NCI-H446 (cell line): ENCODE measurements around the gene TBC1D9.

ENCODE experiments used
- DNase-seq, 2 experiments: peaks; one replicate each; lab custom pipeline; 2025; lab: John Stamatoyannopoulos, UW

Gene TBC1D9

DNA sequence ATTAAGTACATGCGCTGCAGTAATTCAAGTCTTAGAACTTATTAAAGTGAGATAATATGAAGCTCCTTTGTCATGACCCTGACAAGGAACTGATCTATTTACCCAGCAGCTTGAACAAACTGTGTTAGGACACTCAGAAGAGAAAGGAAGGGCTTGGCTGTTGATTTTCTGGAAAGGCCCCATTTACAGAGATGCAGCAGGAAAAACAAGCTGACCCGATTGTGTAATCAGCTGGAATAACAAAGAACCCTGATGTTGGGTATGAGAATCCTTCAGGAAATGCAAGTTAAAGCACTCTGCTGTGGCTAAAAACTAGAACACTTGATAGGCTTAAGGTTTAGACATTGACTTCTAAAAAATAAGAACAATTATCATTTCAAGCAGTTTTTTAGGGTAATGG is 64.8 kb downstream of the TBC1D9 start:
- no peak for DNase-seq

DNA sequence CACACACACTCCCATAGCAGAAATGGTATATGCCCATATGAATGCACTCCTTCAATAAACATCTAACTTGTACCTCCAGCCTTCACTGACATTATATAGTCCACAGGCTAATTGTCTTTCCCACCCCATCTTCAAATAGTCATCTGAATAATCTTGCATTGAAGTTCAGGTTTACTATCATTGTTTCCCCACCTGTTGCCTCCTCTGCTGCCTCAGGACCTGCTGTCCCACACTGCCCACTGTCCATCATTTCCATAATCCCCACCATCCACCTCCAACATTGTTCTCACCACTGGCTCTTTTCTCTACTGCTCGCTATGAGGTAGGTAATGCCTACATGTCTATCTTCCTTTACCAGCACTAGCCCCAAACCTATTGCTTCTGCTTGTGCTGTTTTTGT is 66.1 kb downstream of the TBC1D9 start:
- no peak for DNase-seq

GRCh38 chr4:140689623-140690022 is 66.6 kb downstream of the TBC1D9 start:
- DNase-seq = no peak

DNA sequence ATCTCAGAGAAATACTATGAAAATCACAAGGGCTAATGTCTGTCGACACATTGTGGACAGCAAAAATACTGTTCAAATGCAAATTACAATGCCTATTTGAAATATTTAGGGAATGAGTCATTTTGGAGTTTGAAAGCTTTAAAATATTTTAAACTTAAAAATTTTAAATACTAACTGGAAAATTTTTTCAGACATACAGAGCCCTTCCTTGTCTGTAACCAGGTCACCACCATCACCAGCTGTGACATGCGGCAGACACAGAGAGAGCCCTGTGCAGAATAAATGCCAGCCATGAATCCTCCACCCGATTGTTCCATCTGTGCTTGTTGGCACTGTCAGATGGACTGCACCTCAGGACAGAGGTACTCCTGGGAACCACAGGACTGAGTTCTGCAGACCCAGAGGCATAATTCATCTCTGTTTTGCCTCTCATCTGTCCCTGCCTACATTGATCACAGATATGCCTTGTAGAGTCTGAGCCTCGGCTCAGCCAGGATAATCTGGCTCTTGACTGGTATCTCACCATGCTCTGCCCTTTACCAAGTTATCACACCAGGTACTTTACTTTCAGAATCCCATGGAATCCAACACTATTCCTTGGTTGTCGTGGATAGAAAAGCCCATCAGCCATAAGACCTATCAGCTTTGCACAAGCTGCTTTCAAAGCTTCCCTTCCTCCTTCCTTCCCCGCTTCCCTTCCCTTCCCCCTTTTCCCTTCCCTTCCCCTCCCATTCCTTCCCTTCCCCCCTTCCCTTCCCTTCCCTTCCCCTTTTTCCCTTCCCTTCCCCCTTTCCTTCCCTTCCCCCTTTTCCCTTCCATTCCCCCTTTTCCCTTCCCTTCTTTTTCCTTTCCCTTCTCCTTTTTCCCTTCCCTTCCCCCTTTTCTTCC is 67.2 kb downstream of the TBC1D9 start:
- peak in 1 of 2 experiments; percentile 51 for DNase-seq

DNA sequence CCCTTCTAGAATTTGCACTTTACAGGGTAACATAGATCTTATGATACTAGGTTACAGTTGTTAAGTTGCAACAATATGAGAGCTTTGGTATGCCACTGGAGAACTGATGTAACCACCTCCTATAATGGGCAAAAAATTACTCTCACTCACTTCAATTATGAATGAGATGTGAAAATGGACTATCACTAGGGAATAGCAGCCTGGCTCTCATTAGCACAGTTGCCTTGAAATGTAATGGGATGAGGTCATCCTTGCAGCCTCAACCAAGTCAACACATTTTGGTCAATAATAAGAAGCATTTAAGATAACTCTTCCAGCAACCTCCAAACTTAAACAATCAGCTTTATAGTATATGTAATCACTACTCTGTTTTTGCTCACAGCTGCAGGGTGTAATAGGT is 69.4 kb downstream of the TBC1D9 start:
- no peak for DNase-seq

GRCh38 chr4:140684314-140684713 is 71.9 kb downstream of the TBC1D9 start:
- DNase-seq = no peak

- no peak for DNase-seq
Observed at GRCh38 chr4:140681201-140681600, 75.0 kb downstream of the TBC1D9 start.

DNA sequence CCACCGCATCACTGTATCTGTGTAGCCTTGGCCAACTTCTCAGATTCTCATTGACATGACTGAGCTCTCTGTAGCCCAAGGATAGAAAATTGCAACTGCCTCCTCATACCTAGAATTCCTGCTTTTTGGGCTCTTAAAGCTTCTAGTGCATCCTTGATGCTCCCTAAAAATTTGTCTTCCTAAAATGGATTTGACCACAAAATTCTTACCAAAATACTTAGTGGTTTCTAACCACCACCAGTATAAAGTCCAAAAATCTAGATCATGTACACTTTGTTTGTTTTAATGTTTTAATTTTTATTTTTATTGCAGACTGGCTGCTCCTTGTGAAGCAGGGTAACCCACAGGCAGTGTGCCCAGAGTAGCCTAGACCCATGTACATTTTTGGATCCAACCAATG is 75.5 kb downstream of the TBC1D9 start:
- DNase-seq = no peak

DNA sequence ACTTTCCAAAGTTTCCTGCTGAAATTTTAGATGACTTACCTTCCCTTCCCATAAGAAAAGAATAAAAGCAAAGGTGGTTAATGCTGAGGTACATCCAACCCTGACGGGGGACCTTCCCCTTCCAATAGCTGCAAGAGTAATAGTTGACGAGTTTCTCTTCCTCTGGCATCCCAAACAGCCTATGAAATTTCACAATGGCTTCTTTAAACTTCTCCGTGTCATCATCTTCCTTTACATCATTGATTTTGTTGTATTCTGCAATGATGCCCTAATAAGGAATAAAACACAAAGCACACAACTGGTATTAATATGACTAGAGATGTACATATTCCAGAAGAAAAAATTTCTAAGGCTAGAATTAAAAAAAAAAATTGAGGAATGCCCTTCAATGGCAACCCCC is 76.6 kb downstream of the TBC1D9 start:
- DNase-seq = no peak

- DNase-seq = no peak
Observed at GRCh38 chr4:140675599-140676231, 80.5 kb downstream of the TBC1D9 start.

GRCh38 chr4:140673729-140674128 is 82.5 kb downstream of the TBC1D9 start:
- DNase-seq = peak; percentile 2 to 59

GRCh38 chr4:140672416-140672815 is 83.8 kb downstream of the TBC1D9 start:
- no peak for DNase-seq

DNA sequence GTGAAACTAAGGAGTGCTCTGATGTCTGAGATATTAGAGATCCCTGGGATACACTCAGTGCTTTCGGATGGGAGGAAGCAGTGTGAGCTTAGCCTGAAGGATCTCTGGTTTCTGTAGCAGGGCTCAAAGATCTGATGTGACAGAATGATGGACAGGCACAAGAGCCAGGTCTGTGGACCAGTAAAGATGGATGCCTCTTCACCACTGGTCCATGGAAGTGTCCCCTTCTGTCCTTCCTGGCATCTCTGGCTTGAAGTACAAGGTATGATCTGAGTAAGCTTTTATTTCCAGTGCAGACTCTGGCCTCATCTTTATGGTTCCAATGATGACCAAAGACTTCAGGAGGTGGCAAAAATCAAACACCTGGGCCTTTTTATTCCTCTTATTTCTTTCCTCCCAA is 88.1 kb downstream of the TBC1D9 start:
- DNase-seq = no peak

DNA sequence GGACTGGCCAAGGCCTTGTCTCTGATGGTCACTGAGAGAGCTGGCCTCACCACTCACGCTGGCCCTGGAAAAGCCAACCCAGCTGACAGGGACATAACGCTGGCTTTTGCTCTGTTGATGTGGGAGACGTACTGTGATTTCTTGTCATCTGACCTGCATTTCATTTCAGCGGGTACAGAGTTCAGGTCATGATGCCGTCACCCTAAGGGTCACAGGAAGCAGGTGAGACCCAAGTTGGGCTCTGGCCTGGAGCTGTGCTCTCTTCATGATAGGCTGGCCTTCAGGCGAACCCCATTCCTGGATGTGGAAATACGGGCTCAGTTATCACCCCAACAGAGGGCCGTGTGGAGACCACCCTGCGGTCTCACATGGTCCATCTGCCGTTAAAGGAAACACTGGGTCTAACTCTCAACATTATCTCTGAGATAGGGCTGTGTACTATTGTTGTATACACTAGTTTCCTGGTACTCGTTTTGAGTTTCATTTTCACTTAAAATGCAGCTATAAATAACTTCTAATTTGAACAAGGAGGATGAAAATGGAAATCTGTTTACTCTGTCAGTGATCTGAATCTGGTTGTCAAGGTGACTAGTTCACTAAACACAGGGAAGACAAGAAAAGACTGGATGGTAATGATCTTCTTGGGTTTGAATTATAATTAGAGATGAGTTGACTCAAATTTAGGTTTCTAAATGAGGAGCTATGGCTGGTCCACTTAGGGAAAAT is 89.1 kb downstream of the TBC1D9 start:
- DNase-seq = no peak

DNA sequence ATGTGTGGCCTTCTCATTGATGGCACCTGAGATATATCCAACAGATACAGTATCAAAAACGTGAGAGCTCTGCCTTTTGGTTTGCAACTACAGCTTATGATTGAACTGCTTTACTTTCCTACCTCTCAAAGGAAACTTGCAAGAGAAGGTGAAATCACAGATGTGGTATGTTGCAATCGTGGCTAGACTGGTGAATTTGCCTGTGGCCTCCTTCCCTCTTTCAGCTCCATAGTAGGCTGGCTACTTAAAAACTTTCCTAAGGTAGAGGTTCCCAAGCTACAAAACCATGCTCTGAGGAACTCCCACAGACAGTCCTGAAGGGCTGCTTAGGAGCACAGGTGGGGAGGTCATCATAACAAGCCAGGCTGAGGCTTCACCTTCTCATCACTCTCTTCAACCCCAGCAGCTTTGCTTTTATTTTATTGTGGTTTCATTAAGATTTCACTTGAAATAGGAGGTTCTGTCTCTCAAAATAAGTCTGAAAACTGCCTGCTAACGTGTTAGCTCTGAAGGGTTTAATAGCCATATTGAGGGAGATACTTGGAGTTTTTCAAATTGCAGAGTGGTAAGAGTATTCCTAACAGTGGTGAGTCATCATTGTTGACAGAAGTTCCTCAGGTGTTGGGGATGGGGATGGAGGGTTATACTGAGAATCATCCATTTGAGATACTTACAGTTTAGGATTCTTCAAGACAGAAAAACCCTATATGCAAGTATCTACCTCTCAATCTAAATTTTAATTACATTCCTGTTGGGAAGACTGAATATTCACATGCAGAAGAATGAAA is 93.9 kb downstream of the TBC1D9 start:
- DNase-seq = no peak

- DNase-seq = no peak
Observed at GRCh38 chr4:140661550-140661949, 94.6 kb downstream of the TBC1D9 start.

GRCh38 chr4:140659943-140660700 is 96.1 kb downstream of the TBC1D9 start:
- no peak for DNase-seq

DNA sequence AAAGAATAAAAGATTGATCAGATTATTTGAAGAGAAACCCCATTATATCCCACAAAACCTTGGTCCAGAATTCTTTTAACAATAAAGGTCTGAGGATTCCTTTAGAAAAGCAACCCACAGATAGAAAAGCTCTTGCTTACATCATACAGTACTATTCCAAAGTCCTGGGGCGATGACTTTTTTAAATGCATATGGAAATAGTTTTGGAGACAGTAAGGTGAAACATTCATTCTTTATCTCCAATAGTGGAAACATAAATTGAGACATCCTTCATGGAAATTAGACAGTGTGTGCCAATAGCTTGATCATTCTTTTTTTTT is 101.7 kb downstream of the TBC1D9 start:
- DNase-seq = no peak

- no peak for DNase-seq
Observed at GRCh38 chr4:140653718-140654494, 102.3 kb downstream of the TBC1D9 start.

DNA sequence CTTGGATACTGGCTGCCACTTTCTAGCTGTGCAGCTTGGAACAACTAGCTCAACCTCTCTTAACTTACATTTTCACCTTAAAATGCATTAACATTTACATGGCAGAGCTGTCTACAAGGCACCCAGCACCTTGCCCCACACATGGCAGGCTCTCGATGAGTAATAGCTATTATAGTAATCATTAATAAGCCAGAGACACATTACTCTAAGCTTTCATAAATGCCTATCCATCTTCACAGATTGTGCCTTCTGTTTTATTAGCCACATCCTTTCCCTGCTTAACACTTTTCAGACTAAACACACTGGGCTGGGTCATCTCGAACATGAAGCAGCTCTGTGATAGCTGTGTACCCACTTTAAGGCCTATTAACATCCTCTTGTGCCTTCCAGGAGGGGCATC is 103.6 kb downstream of the TBC1D9 start:
- no peak for DNase-seq
